NCI-H524 treated with DMSO at 0.1 percent for 48 hours (cell line): ENCODE results near the gene RRP8.

Experiments used
- DNase-seq: peaks from one replicate; lab custom pipeline; 2025; lab: John Stamatoyannopoulos, UW

RRP8 gene

GRCh38 chr11:6567371-6567745 is 36.1 kb downstream of the RRP8 start:
- DNase-seq: no peak

DNA sequence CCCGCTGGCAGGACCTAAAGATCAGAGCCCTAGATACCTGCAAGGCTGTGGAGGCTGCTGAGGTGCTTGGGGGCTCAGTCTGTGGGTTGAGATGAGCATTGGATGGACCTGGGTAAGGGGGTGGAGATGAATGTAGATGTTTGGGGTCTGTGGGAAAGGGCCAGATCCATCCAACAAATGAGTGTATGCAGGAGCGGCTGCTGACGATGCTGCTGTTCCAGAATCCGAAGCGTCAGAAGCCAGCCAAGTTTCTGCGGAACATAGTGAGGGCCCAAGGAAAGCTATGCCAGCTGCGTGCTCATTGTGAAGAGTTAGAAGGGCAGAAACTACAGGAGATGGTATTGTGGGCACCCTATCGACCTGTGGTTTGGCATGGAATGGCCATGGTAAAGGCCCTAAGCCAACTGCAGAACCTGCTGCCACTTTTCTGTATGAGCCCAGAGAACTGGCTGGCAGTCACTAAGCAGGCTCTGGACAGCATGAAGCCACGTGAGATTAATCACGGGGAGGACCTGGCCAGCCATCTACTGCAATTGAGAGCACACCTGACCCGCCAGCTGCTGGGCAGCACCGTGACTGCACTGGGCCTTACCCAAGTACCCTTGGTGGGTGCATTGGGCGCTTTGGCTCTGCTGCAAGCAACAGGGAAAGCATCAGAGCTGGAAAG is 36.6 kb downstream of the RRP8 start:
- DNase-seq: no peak

DNA sequence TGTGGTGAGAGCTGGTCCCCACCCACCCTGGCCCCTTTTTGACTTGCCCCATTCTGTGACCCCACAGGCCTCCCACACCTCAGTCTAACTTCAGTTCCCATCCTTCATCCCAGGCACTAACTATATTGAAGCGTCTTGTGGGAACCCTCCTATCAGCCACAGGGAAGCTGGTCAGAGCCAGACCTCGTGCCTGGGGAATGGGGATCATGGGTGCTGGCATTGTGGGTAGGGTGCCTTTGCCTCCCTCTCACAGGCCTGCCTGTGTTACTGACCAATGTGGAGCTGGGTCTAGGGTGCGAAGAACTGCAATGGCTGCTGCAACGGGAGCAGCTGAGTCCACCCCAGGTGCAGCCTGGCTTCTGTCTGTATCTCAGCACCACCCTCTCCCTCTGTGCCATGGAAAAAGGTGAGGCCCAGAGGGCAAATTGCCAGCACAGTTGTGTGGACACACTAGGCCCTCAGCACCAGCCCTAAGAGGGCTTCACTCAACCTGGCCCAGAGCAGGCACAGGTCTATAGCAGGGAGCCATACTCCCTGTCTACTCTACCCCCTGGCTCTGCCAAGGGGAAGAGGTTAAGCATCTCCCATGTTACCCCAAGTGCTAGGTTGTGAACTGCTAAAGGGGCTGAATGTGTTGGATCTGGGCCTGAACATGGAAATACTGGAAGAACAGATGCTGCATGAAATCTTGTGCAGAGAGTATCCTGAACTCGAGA is 37.3 kb downstream of the RRP8 start:
- DNase-seq: no peak

DNA sequence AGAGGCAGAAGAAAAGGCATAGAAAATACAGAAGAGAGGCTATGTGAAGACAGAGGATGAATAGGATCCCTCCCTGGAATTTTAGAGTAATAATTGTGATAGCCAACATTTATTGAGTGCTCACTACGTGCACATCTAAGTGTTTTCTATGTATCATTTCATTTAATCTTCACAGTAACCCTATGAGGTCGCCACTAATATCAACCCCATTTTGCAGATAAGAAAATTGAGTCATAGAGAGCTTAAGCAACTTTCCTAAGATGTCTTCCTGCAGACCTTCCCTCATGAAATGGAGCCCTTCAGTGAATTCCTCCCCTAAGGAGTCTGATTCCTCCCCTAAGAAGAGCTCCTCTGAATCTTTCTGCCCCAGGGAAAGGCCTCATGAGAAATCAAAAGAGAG is 38.1 kb downstream of the RRP8 start:
- DNase-seq: no peak

GRCh38 chr11:6563667-6564066 is 39.7 kb downstream of the RRP8 start:
- no peak for DNase-seq

GRCh38 chr11:6563121-6563619 is 40.2 kb downstream of the RRP8 start:
- no peak for DNase-seq

GRCh38 chr11:6561288-6561687 is 42.1 kb downstream of the RRP8 start:
- no peak for DNase-seq

DNA sequence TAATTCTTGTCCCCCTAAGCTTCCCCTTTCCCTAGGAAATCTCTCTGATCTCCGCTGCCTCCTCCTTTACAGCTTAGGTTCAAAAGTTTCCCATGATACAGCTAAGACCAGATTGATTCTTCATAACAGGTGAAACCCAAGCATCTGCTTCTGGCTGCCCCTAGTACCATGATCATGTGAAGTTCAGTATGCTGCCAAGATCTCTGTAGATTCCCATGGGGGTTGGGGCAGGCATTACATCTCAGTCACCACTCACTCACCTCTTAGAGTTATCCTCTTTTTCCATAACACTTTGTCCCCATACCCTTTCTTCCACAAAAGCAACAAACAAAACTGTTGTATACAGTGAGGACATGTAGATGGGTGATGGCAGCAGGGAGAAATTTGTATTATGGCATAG is 44.0 kb downstream of the RRP8 start:
- no peak for DNase-seq

- no peak for DNase-seq
Measured at GRCh38 chr11:6557761-6558674, 45.4 kb downstream of the RRP8 start.

DNA sequence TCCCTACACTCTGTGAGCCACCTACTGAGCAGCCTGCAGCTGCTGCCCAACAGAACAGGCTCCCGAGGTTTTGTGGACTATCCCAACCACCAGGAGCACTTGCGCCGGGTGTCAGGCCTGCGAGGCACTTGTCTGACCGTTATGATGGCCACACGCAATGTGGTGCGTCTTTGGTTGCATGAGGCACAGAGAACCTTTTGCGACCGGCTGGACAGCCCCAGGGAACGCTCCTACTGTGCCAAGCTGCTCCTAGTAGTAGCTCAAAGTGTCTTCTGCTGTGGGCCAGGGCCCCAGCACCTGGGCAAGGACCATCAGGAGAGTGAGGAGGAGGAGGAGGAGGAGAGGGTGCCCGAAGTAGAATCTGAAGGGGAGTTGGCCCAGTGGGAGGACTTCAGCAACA is 46.4 kb downstream of the RRP8 start:
- no peak for DNase-seq

DNA sequence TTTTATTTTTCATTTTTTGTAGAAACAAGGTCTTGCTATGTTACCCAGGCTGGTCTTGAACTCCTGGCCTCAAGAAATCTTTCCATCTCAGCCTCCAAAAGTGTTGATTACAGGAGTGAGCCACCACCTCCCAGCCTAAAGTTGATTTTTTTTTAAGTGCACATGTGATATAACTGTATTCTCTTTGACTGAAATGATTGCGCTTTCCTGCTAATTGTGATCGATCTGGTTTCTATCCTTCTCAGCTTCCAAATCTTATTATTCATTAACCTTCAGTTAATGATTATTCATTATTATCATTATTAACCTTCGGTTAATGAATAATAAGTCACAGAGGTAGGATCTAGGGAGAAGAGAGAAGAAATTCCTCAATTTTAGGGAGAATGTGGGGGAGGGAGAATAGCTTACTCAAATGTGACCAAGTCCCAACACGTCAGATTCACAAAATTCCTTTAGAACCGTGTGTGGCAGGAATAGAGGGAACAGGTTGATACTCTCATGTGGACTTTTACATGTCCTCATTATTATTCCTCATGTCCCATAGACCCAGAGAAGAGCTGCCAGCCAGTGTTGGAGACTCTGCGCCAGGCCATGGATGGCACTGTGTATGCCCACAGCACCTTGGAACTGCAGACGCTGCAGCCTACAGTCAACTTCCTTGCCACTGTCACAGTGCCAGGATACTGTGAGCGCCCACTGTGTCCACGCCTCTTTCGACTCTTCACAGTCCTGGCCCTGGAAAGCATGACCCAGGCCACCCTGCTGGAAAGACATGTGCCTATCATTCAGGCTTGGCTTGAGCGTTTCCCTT is 47.1 kb downstream of the RRP8 start:
- DNase-seq: no peak

DNA sequence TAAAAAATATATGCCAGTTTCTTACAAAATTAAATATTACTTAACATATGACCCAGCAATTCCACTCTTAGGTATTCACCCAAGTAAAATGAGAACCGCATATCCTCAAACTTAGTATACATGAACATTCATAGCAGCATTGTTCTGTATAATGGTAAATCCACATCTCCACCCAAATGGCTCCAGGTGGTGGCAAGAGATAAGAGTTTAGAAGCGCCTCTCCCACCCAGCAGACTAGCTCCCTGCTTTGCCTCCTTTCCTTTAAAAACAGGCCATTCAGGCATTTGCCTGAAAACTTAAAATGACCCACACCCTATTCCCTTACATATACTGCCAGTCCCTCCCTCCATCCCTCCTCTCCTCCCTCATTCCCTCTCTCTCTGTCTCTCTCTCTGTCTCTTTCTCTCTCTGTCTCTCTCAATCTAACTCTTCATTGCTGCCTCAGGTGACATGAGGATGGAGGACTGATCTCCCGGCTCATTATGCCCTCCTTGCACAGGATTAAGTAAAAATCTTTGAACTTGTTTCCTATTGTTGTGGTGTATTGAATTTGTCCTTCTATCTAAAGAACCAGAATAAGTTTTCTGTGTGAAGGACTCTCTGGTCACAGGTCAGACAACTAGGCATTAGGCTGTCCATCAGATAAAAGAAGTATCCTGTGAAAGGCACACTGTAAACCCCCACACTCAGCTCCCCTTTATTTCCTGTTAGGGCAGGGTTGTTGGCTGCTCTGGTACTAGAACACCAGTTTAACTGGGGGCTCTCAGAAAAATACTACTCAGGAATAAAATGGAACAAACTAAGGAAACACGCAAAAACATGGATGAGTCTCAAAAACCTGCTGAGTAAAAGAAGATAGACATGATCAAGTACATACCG is 48.3 kb downstream of the RRP8 start:
- no peak for DNase-seq

GRCh38 chr11:6553634-6554033 is 49.8 kb downstream of the RRP8 start:
- no peak for DNase-seq

DNA sequence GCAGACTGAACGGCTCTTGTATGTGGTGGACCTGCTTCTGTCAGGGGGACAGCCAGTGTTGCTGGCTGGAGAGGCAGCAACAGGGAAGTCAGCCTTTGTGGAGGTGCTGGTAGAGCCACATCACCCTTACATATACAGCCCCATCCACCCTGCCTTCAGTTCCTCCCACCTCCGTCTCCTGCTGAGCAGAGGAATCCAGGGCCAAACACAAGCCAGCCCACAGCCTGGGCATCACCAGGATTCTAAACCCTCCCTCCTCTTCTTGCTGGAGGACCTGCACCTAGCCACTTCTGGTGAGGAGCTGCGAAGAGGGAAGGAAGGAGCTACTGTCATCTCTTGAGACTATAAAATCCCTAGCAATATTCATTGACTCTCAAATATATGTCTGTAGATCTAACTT is 54.8 kb downstream of the RRP8 start:
- no peak for DNase-seq

DNA sequence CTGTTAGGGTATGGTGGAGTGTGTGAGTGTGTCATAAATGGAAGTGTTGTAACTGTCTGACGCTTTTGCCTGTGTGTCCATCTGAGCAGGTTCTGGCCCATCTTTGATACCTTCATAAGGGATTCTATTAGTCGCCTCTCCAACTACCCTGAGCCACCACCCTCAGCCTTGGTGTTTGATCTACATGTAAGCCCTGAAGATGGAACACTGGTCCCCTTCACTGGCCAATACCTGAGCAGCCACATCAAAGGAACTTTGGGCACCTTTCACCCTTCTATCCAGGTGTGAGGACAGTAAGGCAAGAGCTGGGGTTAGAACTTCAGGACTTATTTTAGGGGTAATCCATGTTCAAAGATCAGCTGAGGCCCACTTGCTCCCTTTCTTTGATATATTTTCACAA is 55.3 kb downstream of the RRP8 start:
- no peak for DNase-seq

GRCh38 chr11:6547177-6547576 is 56.2 kb downstream of the RRP8 start:
- DNase-seq: no peak

DNA sequence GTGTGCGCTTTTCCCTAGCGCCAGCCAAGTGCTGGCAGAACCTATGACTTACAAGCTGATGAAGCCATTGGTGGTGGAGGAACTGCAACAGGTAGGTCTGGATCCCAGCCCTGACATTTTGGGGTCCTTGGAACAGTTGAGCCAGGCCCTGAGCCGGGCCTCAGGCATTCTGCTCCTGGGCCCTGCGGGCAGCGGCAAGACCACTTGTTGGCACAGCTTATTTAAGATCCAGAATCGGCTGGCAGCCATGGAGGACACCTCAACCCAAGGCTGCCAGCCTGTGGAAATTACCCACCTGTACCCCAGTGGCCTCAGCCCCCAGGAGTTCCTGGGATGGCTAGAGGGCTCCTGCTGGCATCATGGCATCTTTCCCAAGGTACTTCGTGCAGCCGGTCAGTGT is 56.7 kb downstream of the RRP8 start:
- no peak for DNase-seq

GRCh38 chr11:6545917-6546605 is 57.4 kb downstream of the RRP8 start:
- no peak for DNase-seq
